ENCODE measurements around the gene PREP.

The PREP gene

GRCh38 chr6:105324386-105324950, 78.4 kb downstream of the PREP start:
- Histone ChIP-seq H3K4me1 (ENCODE audit: control insufficient read depth, insufficient read depth, low read depth, low read length) (peaks cover 6% of the 10 kb centered on the region), H3K14ac (ENCODE audit: low read length in 2 of 2) (no peak overlapping the region), H3K4ac (ENCODE audit: low read depth in 1 of 2, low read length in 2 of 2) (no peak overlapping the region), H2BK12ac (ENCODE audit: low read length in 2 of 2) (no peak overlapping the region), H3K27me3 (ENCODE audit: control insufficient read depth in 1 of 2, insufficient read depth in 1 of 2, low read length in 2 of 2) (no peaks in the 10 kb centered on the region), H3K9ac (ENCODE audit: low read length) (no peak overlapping the region), H3K23ac (ENCODE audit: low read length in 2 of 2) (no peak overlapping the region), H3K4me2 (ENCODE audit: low read length, poor library complexity, severe bottlenecking) (no peak overlapping the region), H3K4me3 (ENCODE audit: insufficient read depth in 1 of 2, low read depth in 1 of 2, low read length in 2 of 2) (no peak overlapping the region), H2AK5ac (ENCODE audit: low read length, severe bottlenecking) (no peak overlapping the region), H2BK5ac (ENCODE audit: low read depth, low read length, poor library complexity, severe bottlenecking) (no peak overlapping the region), H3K9me3 (ENCODE audit: control insufficient read depth, low read length) (no peaks in the 10 kb centered on the region), H4K8ac (ENCODE audit: low read length) (no peak overlapping the region), H3K79me1 (replicated peaks; ENCODE audit: low read length, poor library complexity, severe bottlenecking) (peaks cover 6% of the 10 kb centered on the region), H3K18ac (ENCODE audit: low read depth in 1 of 2, low read length in 2 of 2) (no peak overlapping the region), H4K91ac (ENCODE audit: low read length) (no peak overlapping the region), H2AFZ (ENCODE audit: low read depth, low read length) (no peak overlapping the region), H3K27ac (ENCODE audit: low read length, poor library complexity, severe bottlenecking) (no peak overlapping the region), H3K36me3 (ENCODE audit: control insufficient read depth in 1 of 2, insufficient read depth in 2 of 2, low read depth in 1 of 2, low read length in 2 of 2) (peaks cover 0 to 51% of the 10 kb centered on the region in 2 experiments), H2BK15ac (ENCODE audit: low read depth, poor library complexity, severe bottlenecking) (no peak overlapping the region), H2BK120ac (ENCODE audit: low read depth, low read length) (no peak overlapping the region)
- 86% methylated on average over 9 of the region's 9 CpGs for WGBS
- no peak for DNase-seq

DNA sequence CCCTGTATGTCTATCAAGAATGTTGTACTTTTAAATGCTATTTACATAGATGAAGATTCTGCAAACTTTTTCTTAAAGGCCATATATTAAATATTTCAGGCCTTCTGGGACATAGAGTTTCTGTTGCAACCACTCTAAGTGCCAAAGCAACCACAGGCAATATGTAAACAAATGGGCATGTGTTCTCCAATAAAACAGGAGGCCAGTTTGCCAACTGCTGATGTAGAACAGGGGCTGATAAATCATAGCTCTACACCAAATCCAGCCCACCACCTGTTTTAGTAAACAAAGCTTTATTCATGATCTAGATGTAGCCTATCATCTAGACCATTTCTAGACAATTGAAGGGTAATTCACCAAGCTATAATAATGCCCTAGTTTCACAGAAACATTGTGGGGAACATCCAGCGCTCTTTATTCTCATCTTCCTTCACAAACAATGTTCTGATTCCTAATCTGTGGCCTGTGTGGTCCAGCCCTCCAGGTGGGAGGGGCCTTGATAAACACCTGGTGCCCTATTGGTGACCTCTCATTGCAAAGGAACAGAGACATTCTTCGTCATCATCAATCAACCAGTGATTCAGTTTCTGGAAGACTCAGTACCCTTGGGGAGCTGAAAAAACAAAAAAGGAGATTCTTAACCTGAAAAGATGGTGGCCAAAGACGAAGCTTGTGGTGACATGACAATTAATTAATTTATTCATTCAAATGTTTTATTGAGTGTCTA, 80.2 kb downstream of the PREP start:
- no peaks in the 10 kb centered on the region for H3K9me3 ChIP-seq (ENCODE audit: control insufficient read depth, low read length)
- H3K4me2 ChIP-seq (ENCODE audit: low read length, poor library complexity, severe bottlenecking): no peak overlapping the region
- 100% methylated on average over 1 of the region's 3 CpGs for WGBS
- no peak overlapping the region for H2BK5ac ChIP-seq (ENCODE audit: low read depth, low read length, poor library complexity, severe bottlenecking)
- H3K18ac ChIP-seq (ENCODE audit: low read depth in 1 of 2, low read length in 2 of 2): no peak overlapping the region
- peaks cover 7% of the 10 kb centered on the region for H3K79me1 ChIP-seq (replicated peaks; ENCODE audit: low read length, poor library complexity, severe bottlenecking)
- H3K36me3 ChIP-seq (ENCODE audit: control insufficient read depth in 1 of 2, insufficient read depth in 2 of 2, low read depth in 1 of 2, low read length in 2 of 2): peaks cover 0 to 40% of the 10 kb centered on the region in 2 experiments
- no peak overlapping the region for H2AFZ ChIP-seq (ENCODE audit: low read depth, low read length)
- no peak overlapping the region for H2BK120ac ChIP-seq (ENCODE audit: low read depth, low read length)
- no peak overlapping the region for H3K27ac ChIP-seq (ENCODE audit: low read length, poor library complexity, severe bottlenecking)
- H3K9ac ChIP-seq (ENCODE audit: low read length): no peak overlapping the region
- no peak overlapping the region for H3K4me3 ChIP-seq (ENCODE audit: insufficient read depth in 1 of 2, low read depth in 1 of 2, low read length in 2 of 2)
- DNase-seq: no peak
- H4K8ac ChIP-seq (ENCODE audit: low read length): no peak overlapping the region
- H3K4ac ChIP-seq (ENCODE audit: low read depth in 1 of 2, low read length in 2 of 2): no peak overlapping the region
- no peak overlapping the region for H2BK15ac ChIP-seq (ENCODE audit: low read depth, poor library complexity, severe bottlenecking)
- no peak overlapping the region for H2BK12ac ChIP-seq (ENCODE audit: low read length in 2 of 2)
- H3K14ac ChIP-seq (ENCODE audit: low read length in 2 of 2): no peak overlapping the region
- no peak overlapping the region for H4K91ac ChIP-seq (ENCODE audit: low read length)
- peaks cover 6% of the 10 kb centered on the region for H3K4me1 ChIP-seq (ENCODE audit: control insufficient read depth, insufficient read depth, low read depth, low read length)
- H3K27me3 ChIP-seq (ENCODE audit: control insufficient read depth in 1 of 2, insufficient read depth in 1 of 2, low read length in 2 of 2): no peaks in the 10 kb centered on the region
- H2AK5ac ChIP-seq (ENCODE audit: low read length, severe bottlenecking): no peak overlapping the region
- no peak overlapping the region for H3K23ac ChIP-seq (ENCODE audit: low read length in 2 of 2)

GRCh38 chr6:105321728-105322127, 81.2 kb downstream of the PREP start:
- Histone ChIP-seq H3K23ac (ENCODE audit: low read length in 2 of 2) (no peak overlapping the region), H2BK12ac (ENCODE audit: low read length in 2 of 2) (no peak overlapping the region), H3K4me3 (ENCODE audit: insufficient read depth in 1 of 2, low read depth in 1 of 2, low read length in 2 of 2) (no peak overlapping the region), H3K27ac (ENCODE audit: low read length, poor library complexity, severe bottlenecking) (no peak overlapping the region), H2BK5ac (ENCODE audit: low read depth, low read length, poor library complexity, severe bottlenecking) (no peak overlapping the region), H3K9me3 (ENCODE audit: control insufficient read depth, low read length) (no peaks in the 10 kb centered on the region), H3K79me1 (replicated peaks; ENCODE audit: low read length, poor library complexity, severe bottlenecking) (peaks cover 7% of the 10 kb centered on the region), H3K27me3 (ENCODE audit: control insufficient read depth in 1 of 2, insufficient read depth in 1 of 2, low read length in 2 of 2) (no peaks in the 10 kb centered on the region), H3K36me3 (ENCODE audit: control insufficient read depth in 1 of 2, insufficient read depth in 2 of 2, low read depth in 1 of 2, low read length in 2 of 2) (peaks cover 0 to 47% of the 10 kb centered on the region in 2 experiments), H2AFZ (ENCODE audit: low read depth, low read length) (no peak overlapping the region), H3K14ac (ENCODE audit: low read length in 2 of 2) (no peak overlapping the region), H2BK15ac (ENCODE audit: low read depth, poor library complexity, severe bottlenecking) (no peak overlapping the region), H3K4me1 (ENCODE audit: control insufficient read depth, insufficient read depth, low read depth, low read length) (peaks cover 4% of the 10 kb centered on the region), H2BK120ac (ENCODE audit: low read depth, low read length) (no peak overlapping the region), H4K91ac (ENCODE audit: low read length) (no peak overlapping the region), H3K4ac (ENCODE audit: low read depth in 1 of 2, low read length in 2 of 2) (no peak overlapping the region), H4K8ac (ENCODE audit: low read length) (no peak overlapping the region), H2AK5ac (ENCODE audit: low read length, severe bottlenecking) (no peak overlapping the region), H3K18ac (ENCODE audit: low read depth in 1 of 2, low read length in 2 of 2) (no peak overlapping the region), H3K4me2 (ENCODE audit: low read length, poor library complexity, severe bottlenecking) (no peak overlapping the region), H3K9ac (ENCODE audit: low read length) (no peak overlapping the region)
- DNase-seq: no peak
- 100% methylated on average over 2 of the region's 2 CpGs for WGBS

DNA sequence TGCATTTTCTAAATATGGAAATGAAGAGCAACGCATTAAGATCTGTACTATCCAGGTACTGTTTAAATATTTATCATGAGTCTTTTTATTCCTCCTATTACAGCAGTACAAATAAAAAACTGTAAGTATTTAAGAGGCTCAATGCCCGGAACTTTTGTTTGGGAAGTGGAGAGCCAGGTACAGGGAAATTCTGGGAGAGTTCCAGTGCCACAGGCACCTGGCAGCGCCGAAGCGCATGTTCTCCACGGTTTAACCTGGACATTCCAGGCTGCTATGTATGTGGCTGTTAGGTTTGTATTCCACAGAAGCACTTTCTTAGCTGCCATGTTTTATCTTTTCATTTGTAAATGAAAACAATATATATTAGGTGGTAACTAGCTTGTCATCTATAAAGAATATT, 81.7 kb downstream of the PREP start:
- Histone ChIP-seq H3K4ac (ENCODE audit: low read depth in 1 of 2, low read length in 2 of 2) (no peak overlapping the region), H4K91ac (ENCODE audit: low read length) (no peak overlapping the region), H2BK5ac (ENCODE audit: low read depth, low read length, poor library complexity, severe bottlenecking) (no peak overlapping the region), H3K27ac (ENCODE audit: low read length, poor library complexity, severe bottlenecking) (no peak overlapping the region), H3K9me3 (ENCODE audit: control insufficient read depth, low read length) (no peaks in the 10 kb centered on the region), H3K9ac (ENCODE audit: low read length) (no peak overlapping the region), H3K23ac (ENCODE audit: low read length in 2 of 2) (no peak overlapping the region), H3K4me3 (ENCODE audit: insufficient read depth in 1 of 2, low read depth in 1 of 2, low read length in 2 of 2) (no peak overlapping the region), H3K4me1 (ENCODE audit: control insufficient read depth, insufficient read depth, low read depth, low read length) (peaks cover 4% of the 10 kb centered on the region), H3K4me2 (ENCODE audit: low read length, poor library complexity, severe bottlenecking) (no peak overlapping the region), H3K14ac (ENCODE audit: low read length in 2 of 2) (no peak overlapping the region), H3K79me1 (replicated peaks; ENCODE audit: low read length, poor library complexity, severe bottlenecking) (peaks cover 5% of the 10 kb centered on the region), H3K18ac (ENCODE audit: low read depth in 1 of 2, low read length in 2 of 2) (no peak overlapping the region), H3K27me3 (ENCODE audit: control insufficient read depth in 1 of 2, insufficient read depth in 1 of 2, low read length in 2 of 2) (no peaks in the 10 kb centered on the region), H2AFZ (ENCODE audit: low read depth, low read length) (no peak overlapping the region), H2BK120ac (ENCODE audit: low read depth, low read length) (no peak overlapping the region), H2AK5ac (ENCODE audit: low read length, severe bottlenecking) (no peak overlapping the region), H4K8ac (ENCODE audit: low read length) (no peak overlapping the region), H2BK12ac (ENCODE audit: low read length in 2 of 2) (no peak overlapping the region), H3K36me3 (ENCODE audit: control insufficient read depth in 1 of 2, insufficient read depth in 2 of 2, low read depth in 1 of 2, low read length in 2 of 2) (peaks cover 0 to 49% of the 10 kb centered on the region in 2 experiments), H2BK15ac (ENCODE audit: low read depth, poor library complexity, severe bottlenecking) (no peak overlapping the region)
- no peak for DNase-seq
- WGBS: 100% methylated on average over 4 of the region's 6 CpGs
